Fibroblast of mammary gland (primary cell): ENCODE data around the gene SH3GL3.

Experiments
- DNase-seq: peaks from one replicate; pipeline ENCODE4 v3.0.0-alpha.2; 2010; ENCODE audit warnings: low read depth
- H3K4me3 ChIP-seq: 2 replicates; pipeline ENCODE4 v1.5.1; 2011; ENCODE audit warnings: low read depth, mild to moderate bottlenecking, low read length, moderate library complexity; ENCODE audit not compliant: control insufficient read depth
- TF ChIP-seq, protein P1 (sequence below): conservative IDR thresholded peaks from 2 replicates; pipeline ENCODE4 v1.5.1; 2011; ENCODE audit warnings: low read depth, low read length, inconsistent platforms; ENCODE audit not compliant: control insufficient read depth, insufficient read depth

Gene SH3GL3

DNA sequence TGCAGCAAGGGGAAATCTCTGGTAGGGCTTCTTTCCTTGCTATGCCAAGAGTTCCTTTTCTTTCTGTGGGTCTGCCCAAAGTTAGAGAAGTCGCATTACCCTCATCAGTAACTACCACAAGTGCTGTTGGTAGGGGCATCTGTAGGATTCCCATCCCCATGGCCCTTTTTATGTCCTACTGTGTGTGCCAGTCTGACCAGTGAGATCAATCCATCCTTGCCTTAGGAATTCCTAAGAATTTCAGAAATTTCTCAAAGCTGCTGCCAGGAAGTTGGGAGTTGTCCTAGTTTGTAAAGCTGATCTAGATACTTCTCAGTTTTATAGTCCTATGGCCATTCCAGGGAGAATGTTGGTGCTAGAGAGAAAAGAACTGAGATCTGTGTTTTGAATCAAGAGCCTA is 36.5 kb downstream of the SH3GL3 start:
- no peak for DNase-seq
- no peak overlapping the region for H3K4me3 ChIP-seq
- TF ChIP-seq, protein P1, sequence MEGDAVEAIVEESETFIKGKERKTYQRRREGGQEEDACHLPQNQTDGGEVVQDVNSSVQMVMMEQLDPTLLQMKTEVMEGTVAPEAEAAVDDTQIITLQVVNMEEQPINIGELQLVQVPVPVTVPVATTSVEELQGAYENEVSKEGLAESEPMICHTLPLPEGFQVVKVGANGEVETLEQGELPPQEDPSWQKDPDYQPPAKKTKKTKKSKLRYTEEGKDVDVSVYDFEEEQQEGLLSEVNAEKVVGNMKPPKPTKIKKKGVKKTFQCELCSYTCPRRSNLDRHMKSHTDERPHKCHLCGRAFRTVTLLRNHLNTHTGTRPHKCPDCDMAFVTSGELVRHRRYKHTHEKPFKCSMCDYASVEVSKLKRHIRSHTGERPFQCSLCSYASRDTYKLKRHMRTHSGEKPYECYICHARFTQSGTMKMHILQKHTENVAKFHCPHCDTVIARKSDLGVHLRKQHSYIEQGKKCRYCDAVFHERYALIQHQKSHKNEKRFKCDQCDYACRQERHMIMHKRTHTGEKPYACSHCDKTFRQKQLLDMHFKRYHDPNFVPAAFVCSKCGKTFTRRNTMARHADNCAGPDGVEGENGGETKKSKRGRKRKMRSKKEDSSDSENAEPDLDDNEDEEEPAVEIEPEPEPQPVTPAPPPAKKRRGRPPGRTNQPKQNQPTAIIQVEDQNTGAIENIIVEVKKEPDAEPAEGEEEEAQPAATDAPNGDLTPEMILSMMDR, result no peak

DNA sequence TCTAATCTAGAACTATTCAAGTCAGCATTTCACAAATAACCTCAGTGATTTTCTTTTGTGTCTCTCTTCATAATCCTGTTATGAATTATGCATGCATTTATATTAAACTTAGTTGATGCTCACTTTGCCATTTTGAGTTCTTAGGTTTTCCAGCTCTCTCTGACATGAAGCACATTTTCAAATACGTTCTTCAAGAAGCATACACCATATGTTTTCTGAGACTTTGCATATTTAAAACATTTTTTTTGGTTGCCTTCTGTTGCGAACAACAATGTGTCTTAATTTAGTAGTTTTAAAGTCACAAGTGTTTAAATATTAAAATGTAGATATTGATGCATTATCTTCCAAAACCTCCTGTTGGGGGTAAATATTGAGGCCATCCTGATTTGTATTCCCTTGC is 37.5 kb downstream of the SH3GL3 start:
- DNase-seq, result no peak
- TF ChIP-seq, protein P1, result no peak
- H3K4me3 ChIP-seq, result no peak overlapping the region

GRCh38 chr15:83486363-83486762 is 39.2 kb downstream of the SH3GL3 start:
- TF ChIP-seq, protein P1, result no peak
- H3K4me3 ChIP-seq, result no peak overlapping the region
- DNase-seq, result no peak

DNA sequence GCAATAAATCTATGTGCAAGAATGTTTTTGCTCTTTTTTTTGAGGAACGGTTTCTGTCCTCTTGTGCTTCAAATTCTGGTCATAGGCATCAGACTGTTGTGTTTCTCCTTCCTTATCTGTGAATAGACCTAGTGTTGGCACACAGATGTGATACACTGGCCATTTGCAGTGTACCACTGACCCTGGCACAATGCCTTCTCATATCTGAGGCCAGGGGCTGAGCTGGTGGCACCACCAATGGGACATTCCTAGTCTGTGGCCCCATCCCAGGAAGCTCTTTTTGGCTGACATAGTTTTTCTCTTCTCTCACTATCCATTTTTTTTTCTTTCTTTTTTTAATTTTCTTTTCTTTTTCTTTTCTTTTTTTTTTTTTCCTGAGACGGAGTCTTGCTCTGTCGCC is 40.4 kb downstream of the SH3GL3 start:
- TF ChIP-seq, protein P1, result no peak
- no peak for DNase-seq

DNA sequence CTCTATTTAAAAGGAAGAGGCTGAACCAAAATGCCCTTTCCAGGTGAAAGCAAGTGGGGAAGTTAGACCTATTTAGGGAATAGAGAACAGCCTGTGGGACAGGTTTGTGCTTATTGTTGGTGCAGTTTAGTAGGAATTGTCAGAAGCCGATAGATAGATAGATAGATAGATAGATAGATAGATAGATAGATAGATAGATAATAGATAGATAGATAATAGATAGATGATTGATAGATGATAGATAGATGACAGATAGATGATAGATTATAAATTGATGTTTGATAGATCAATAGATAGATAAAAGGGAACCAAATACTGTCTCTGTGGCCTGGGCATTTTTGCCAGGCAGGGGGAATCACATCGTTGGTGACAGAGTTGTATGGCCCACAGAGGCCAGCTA is 42.5 kb downstream of the SH3GL3 start:
- no peak for DNase-seq
- TF ChIP-seq, protein P1, result no peak
- H3K4me3 ChIP-seq, result no peak overlapping the region

More for the DNA sequence above, 40.4 kb downstream of the SH3GL3 start:
- H3K4me3 ChIP-seq, result no peak overlapping the region

GRCh38 chr15:83491486-83491885 is 44.3 kb downstream of the SH3GL3 start:
- DNase-seq, result no peak
- TF ChIP-seq, protein P1, result no peak

DNA sequence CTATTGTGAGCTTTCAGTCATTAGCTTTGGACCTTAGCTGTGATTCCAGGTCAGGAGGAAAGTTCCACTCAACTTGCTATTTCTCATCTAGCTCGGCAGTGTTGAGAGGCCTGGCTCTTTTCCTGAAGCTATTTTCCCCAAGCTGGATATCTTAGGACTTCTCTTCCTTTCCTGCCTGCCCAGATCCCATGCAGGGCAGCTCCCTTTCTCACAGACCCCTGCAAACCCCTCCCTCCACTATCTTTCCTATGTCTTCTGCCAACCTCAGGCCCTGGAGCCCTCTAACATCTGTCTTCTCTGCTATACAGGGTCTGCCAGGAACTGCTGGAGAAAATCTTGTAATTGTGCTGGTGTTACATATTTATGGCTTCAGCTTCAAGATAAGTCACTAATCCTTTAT is 49.6 kb downstream of the SH3GL3 start:
- no peak overlapping the region for H3K4me3 ChIP-seq
- DNase-seq, result no peak
- TF ChIP-seq, protein P1, result no peak

More at GRCh38 chr15:83491486-83491885, 44.3 kb downstream of the SH3GL3 start:
- no peak overlapping the region for H3K4me3 ChIP-seq
